ENCODE measurements around the gene TRPV2.

DNA sequence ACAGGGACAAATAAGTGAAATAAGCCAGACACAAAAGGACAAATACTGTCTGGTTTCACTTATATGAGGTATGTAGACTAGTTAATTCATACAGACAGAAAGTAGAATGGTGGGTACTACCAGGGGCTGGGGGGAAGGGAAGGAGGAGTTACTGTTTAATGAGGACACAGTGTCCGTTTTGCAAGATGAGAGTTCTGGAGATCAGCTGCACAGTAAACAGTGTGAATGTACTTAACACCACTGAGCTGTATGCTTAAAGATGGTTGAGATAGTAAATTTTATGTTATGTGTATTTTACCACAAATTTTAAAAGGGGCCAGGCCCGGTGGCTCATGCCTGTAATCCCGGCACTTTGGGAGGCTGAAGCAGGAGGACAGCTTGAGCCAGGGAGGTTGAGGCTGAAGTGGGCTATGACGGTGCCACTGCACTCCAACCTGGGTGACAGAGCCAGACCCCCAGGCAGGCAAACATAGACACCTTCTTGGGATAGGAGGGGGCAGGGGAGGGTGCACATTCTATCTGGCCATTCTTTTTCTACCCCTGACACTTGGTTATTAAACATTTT is 53.1 kb downstream of the TRPV2 start:
- TF ChIP-seq, protein P1, sequence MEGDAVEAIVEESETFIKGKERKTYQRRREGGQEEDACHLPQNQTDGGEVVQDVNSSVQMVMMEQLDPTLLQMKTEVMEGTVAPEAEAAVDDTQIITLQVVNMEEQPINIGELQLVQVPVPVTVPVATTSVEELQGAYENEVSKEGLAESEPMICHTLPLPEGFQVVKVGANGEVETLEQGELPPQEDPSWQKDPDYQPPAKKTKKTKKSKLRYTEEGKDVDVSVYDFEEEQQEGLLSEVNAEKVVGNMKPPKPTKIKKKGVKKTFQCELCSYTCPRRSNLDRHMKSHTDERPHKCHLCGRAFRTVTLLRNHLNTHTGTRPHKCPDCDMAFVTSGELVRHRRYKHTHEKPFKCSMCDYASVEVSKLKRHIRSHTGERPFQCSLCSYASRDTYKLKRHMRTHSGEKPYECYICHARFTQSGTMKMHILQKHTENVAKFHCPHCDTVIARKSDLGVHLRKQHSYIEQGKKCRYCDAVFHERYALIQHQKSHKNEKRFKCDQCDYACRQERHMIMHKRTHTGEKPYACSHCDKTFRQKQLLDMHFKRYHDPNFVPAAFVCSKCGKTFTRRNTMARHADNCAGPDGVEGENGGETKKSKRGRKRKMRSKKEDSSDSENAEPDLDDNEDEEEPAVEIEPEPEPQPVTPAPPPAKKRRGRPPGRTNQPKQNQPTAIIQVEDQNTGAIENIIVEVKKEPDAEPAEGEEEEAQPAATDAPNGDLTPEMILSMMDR (conservative IDR thresholded peaks at IDR 0.05; ENCODE audit: low read depth in 2 of 2), result no peak
- TF ChIP-seq EZH2 (IDR thresholded peaks at IDR 0.05; ENCODE audit: low read depth, unreplicated experiment) (no peak), POLR2AphosphoS5 (IDR thresholded peaks at IDR 0.05; ENCODE audit: low read depth) (no peak), STAT1 (IDR thresholded peaks at IDR 0.05; ENCODE audit: unreplicated experiment) (no peak), NANOG (IDR thresholded peaks at IDR 0.05; ENCODE audit: borderline replicate concordance) (no peak), JUNB (IDR thresholded peaks at IDR 0.05; ENCODE audit: unreplicated experiment) (no peak), ZNF114 (CRISPR knock-in tag; IDR thresholded peaks at IDR 0.05) (no peak), EZH2phosphoT487 (IDR thresholded peaks at IDR 0.05; ENCODE audit: unreplicated experiment) (no peak), ZNF331 (CRISPR knock-in tag; IDR thresholded peaks at IDR 0.05; ENCODE audit: low read depth) (no peak), ETS1 (IDR thresholded peaks at IDR 0.05) (no peak), CREB1 (CRISPR knock-in tag; IDR thresholded peaks at IDR 0.05; ENCODE audit: low read depth) (no peak)
- TF ChIP-seq, protein P2, sequence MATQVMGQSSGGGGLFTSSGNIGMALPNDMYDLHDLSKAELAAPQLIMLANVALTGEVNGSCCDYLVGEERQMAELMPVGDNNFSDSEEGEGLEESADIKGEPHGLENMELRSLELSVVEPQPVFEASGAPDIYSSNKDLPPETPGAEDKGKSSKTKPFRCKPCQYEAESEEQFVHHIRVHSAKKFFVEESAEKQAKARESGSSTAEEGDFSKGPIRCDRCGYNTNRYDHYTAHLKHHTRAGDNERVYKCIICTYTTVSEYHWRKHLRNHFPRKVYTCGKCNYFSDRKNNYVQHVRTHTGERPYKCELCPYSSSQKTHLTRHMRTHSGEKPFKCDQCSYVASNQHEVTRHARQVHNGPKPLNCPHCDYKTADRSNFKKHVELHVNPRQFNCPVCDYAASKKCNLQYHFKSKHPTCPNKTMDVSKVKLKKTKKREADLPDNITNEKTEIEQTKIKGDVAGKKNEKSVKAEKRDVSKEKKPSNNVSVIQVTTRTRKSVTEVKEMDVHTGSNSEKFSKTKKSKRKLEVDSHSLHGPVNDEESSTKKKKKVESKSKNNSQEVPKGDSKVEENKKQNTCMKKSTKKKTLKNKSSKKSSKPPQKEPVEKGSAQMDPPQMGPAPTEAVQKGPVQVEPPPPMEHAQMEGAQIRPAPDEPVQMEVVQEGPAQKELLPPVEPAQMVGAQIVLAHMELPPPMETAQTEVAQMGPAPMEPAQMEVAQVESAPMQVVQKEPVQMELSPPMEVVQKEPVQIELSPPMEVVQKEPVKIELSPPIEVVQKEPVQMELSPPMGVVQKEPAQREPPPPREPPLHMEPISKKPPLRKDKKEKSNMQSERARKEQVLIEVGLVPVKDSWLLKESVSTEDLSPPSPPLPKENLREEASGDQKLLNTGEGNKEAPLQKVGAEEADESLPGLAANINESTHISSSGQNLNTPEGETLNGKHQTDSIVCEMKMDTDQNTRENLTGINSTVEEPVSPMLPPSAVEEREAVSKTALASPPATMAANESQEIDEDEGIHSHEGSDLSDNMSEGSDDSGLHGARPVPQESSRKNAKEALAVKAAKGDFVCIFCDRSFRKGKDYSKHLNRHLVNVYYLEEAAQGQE (IDR thresholded peaks at IDR 0.05; ENCODE audit: unreplicated experiment), result no peak

Data from GM23338 (cell line).